SK-N-MC (cell line): ENCODE measurements around the gene TSHZ2.
"Not testable (repeated sequence)": the region's sequence is repeated elsewhere in the genome, so short reads cannot be mapped to it uniquely, and the experiment has no call there.

Experiments used
- DNase-seq: peaks from one replicate; pipeline ENCODE4 v3.0.0-alpha.2; 2011; ENCODE audit warnings: low read depth, low spot score
- H3K27ac ChIP-seq: fragments of 200-600 bp; sonication (generic); 2 replicates; pipeline ENCODE4 v1.5.1; 2016; ENCODE audit warnings: mixed run types
- H3K36me3 ChIP-seq: fragments of 200-600 bp; sonication (generic); 2 replicates; pipeline ENCODE4 v1.6.1; 2017; ENCODE audit warnings: antibody characterized with exemption, low read length, mixed read lengths; ENCODE audit not compliant: insufficient read depth
- H3K4me3 ChIP-seq: fragments of 200-600 bp; sonication (generic); 2 replicates; pipeline ENCODE4 v1.5.1; 2016
- H3K9ac ChIP-seq: fragments of 200-600 bp; sonication (generic); 2 replicates; pipeline ENCODE4 v1.8.0; 2017; ENCODE audit warnings: mixed run types, mixed read lengths; ENCODE audit not compliant: insufficient read length
- H3K9me3 ChIP-seq: fragments of 200-600 bp; sonication (generic); 2 replicates; pipeline ENCODE4 v1.6.1; 2017; ENCODE audit warnings: low read depth, mild to moderate bottlenecking, antibody characterized with exemption, low read length, moderate library complexity, mixed read lengths
- EZH2 ChIP-seq: fragments of 200-600 bp; sonication (generic); IDR thresholded peaks from one replicate; pipeline ENCODE4 v1.6.1; 2017; ENCODE audit warnings: antibody characterized with exemption
- FOXP2 ChIP-seq: optimal IDR thresholded peaks from 2 replicates; pipeline ENCODE3; 2011; ENCODE audit warnings: mild to moderate bottlenecking, moderate library complexity; ENCODE audit not compliant: insufficient read depth; ENCODE audit errors: extremely low read length, control extremely low read depth
- POLR2AphosphoS5 ChIP-seq: IDR thresholded peaks from 2 replicates; pipeline ENCODE4 v1.6.1; 2012; ENCODE audit warnings: mild to moderate bottlenecking, low read depth, low read length, borderline replicate concordance

The TSHZ2 gene

GRCh38 chr20:53453076-53453475, 480.9 kb downstream of the TSHZ2 start:
- 0 out of 2 replicates have a peak, but pooled peaks cover 2% of the 10 kb centered on the region for H3K9me3 ChIP-seq
- no peaks in the 10 kb centered on the region for H3K36me3 ChIP-seq
- no peak for TF ChIP-seq EZH2
- H3K27ac ChIP-seq: no peak overlapping the region
- no peak for DNase-seq
- no peak overlapping the region for H3K4me3 ChIP-seq
- H3K9ac ChIP-seq: no peak overlapping the region

- TF ChIP-seq POLR2AphosphoS5: no peak
- TF ChIP-seq FOXP2: no peak
- TF ChIP-seq EZH2: no peak
- Histone ChIP-seq H3K4me3 (no peak overlapping the region), H3K36me3 (no peaks in the 10 kb centered on the region), H3K27ac (no peak overlapping the region), H3K9me3 (0 out of 2 replicates have a peak, but pooled peaks cover 1% of the 10 kb centered on the region), H3K9ac (no peak overlapping the region)
- DNase-seq: no peak
Measured at GRCh38 chr20:53454675-53455276, 482.6 kb downstream of the TSHZ2 start.

- Histone ChIP-seq H3K9me3 (no peaks in the 10 kb centered on the region), H3K36me3 (no peaks in the 10 kb centered on the region), H3K9ac (no peak overlapping the region), H3K27ac (peak overlapping the region; percentile 88), H3K4me3 (no peak overlapping the region)
- TF ChIP-seq POLR2AphosphoS5 (peak; percentile 24; the same call in 1 of the 2 replicates), EZH2 (no peak)
- peak; percentile 93 for DNase-seq
Measured at GRCh38 chr20:53463101-53463972, 491.2 kb downstream of the TSHZ2 start.

- H3K4me3 ChIP-seq: no peak overlapping the region
- no peaks in the 10 kb centered on the region for H3K36me3 ChIP-seq
- H3K9me3 ChIP-seq: no peaks in the 10 kb centered on the region
- no peak for DNase-seq
- H3K27ac ChIP-seq: no peak overlapping the region
- TF ChIP-seq POLR2AphosphoS5: no peak
- no peak overlapping the region for H3K9ac ChIP-seq
Measured at GRCh38 chr20:53466279-53466678, 494.1 kb downstream of the TSHZ2 start.

GRCh38 chr20:53468587-53468986, 496.4 kb downstream of the TSHZ2 start:
- H3K27ac ChIP-seq: no peak overlapping the region
- H3K4me3 ChIP-seq: no peak overlapping the region
- H3K9me3 ChIP-seq: no peaks in the 10 kb centered on the region
- H3K9ac ChIP-seq: no peak overlapping the region
- H3K36me3 ChIP-seq: no peaks in the 10 kb centered on the region
- no peak for TF ChIP-seq EZH2
- no peak for TF ChIP-seq POLR2AphosphoS5
- no peak for DNase-seq

- not testable (repeated sequence) for H3K9me3 ChIP-seq, H3K27ac ChIP-seq, H3K9ac ChIP-seq, H3K4me3 ChIP-seq, DNase-seq, H3K36me3 ChIP-seq
Measured at GRCh38 chr20:53472859-53473258, 500.7 kb downstream of the TSHZ2 start.

- no peaks in the 10 kb centered on the region for H3K36me3 ChIP-seq
Measured at GRCh38 chr20:53480913-53481312, 508.8 kb downstream of the TSHZ2 start.

GRCh38 chr20:53487461-53488200, 515.5 kb downstream of the TSHZ2 start:
- Histone ChIP-seq H3K9me3 (no peaks in the 10 kb centered on the region), H3K36me3 (no peaks in the 10 kb centered on the region)
- TF ChIP-seq POLR2AphosphoS5 (no peak), FOXP2 (no peak), EZH2 (no peak)

More at GRCh38 chr20:53480913-53481312, 508.8 kb downstream of the TSHZ2 start:
- H3K9me3 ChIP-seq: no peaks in the 10 kb centered on the region
- TF ChIP-seq EZH2 (no peak), FOXP2 (no peak), POLR2AphosphoS5 (no peak)
- H3K27ac ChIP-seq: no peak overlapping the region
- no peak overlapping the region for H3K4me3 ChIP-seq
- H3K9ac ChIP-seq: no peak overlapping the region
- DNase-seq: no peak

More at GRCh38 chr20:53487461-53488200, 515.5 kb downstream of the TSHZ2 start:
- DNase-seq: no peak
- Histone ChIP-seq H3K27ac (no peak overlapping the region), H3K9ac (no peak overlapping the region), H3K4me3 (no peak overlapping the region)
